Gastroesophageal sphincter (tissue), 3 donors: Measurements from ENCODE around the gene SMARCB1.

Source experiments
- EP300 ChIP-seq: sonication (generic); formaldehyde crosslinking; IDR thresholded peaks from one replicate; pipeline ENCODE4 v1.6.1; 2017; ENCODE audit warnings: antibody characterized with exemption, mild to moderate bottlenecking
- POLR2AphosphoS5 ChIP-seq: sonication (generic); formaldehyde crosslinking; IDR thresholded peaks from one replicate; pipeline ENCODE4 v1.6.1; 2017; ENCODE audit warnings: antibody characterized with exemption
- TF ChIP-seq, protein P1 (sequence below), 4 experiments: fragments of 200-600 bp in 2 of 4; fragments of 450-650 bp in 2 of 4; sonication (generic) in 1 of 4; IDR thresholded peaks; one replicate each; pipeline ENCODE4 v1.5.1; 2017 to 2019; ENCODE audit warnings: antibody characterized with exemption in 4 of 4, mild to moderate bottlenecking in 2 of 4, moderate library complexity in 2 of 4

DNA sequence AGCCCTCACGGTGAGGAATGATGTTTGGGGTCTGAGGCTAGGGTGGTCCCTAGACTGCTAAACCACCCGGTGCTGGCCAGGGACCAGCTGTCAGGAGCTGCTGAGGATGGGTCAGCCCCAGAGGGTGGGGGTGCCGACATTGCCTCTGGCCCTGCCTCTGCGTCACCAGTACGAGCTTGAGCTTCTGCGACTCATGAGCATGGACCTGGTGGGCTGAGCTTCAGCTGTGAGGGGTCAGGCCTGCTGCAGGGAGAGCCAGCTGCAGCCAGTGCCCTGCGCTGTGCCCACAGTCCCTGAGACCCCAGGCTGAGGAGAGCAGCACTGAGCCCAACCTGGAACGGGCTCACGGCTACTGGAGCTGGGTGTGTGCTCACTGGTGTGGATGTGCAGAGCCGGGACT, 45.0 kb downstream of the SMARCB1 start:
- TF ChIP-seq POLR2AphosphoS5, result no peak
- TF ChIP-seq, protein P1, sequence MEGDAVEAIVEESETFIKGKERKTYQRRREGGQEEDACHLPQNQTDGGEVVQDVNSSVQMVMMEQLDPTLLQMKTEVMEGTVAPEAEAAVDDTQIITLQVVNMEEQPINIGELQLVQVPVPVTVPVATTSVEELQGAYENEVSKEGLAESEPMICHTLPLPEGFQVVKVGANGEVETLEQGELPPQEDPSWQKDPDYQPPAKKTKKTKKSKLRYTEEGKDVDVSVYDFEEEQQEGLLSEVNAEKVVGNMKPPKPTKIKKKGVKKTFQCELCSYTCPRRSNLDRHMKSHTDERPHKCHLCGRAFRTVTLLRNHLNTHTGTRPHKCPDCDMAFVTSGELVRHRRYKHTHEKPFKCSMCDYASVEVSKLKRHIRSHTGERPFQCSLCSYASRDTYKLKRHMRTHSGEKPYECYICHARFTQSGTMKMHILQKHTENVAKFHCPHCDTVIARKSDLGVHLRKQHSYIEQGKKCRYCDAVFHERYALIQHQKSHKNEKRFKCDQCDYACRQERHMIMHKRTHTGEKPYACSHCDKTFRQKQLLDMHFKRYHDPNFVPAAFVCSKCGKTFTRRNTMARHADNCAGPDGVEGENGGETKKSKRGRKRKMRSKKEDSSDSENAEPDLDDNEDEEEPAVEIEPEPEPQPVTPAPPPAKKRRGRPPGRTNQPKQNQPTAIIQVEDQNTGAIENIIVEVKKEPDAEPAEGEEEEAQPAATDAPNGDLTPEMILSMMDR (IDR thresholded peaks at IDR 0.05), result no peak
- no peak for TF ChIP-seq EP300
